Loucy (cell line): ENCODE results near the gene CACNA2D3.
"Not testable (repeated sequence)": the region's sequence is repeated elsewhere in the genome, so short reads cannot be mapped to it uniquely, and the experiment has no call there.

ENCODE experiments used
- EZH2phosphoT487 ChIP-seq: fragments of 200-600 bp; IDR thresholded peaks from 2 replicates; pipeline ENCODE4 v1.6.1; 2018; ENCODE audit warnings: antibody characterized with exemption, mild to moderate bottlenecking, moderate library complexity, borderline replicate concordance
- TF ChIP-seq, protein P1 (sequence below): fragments of 200-600 bp; sonication (generic); conservative IDR thresholded peaks from 2 replicates; pipeline ENCODE4 v1.5.1; 2014; ENCODE audit warnings: mild to moderate bottlenecking, antibody characterized with exemption, low read length

DNA sequence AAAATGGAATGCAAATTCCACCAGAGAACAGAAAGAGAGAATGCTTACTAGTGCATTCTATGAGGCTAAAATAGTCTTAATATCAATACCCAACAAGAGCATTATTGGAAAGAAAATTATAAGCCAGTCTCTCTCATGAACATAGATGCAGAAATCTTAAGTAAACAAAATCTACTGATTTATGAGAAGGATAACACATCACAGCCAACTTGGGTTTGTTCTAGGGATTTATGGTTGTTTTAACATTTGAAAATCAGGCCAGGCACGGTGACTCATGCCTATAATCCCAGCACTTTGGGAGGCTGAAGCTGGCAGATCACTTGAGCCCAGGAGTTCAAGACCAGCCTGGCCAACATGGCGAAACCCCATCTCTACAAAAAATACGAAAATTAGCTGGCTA is 989.6 kb downstream of the CACNA2D3 start:
- TF ChIP-seq, protein P1, sequence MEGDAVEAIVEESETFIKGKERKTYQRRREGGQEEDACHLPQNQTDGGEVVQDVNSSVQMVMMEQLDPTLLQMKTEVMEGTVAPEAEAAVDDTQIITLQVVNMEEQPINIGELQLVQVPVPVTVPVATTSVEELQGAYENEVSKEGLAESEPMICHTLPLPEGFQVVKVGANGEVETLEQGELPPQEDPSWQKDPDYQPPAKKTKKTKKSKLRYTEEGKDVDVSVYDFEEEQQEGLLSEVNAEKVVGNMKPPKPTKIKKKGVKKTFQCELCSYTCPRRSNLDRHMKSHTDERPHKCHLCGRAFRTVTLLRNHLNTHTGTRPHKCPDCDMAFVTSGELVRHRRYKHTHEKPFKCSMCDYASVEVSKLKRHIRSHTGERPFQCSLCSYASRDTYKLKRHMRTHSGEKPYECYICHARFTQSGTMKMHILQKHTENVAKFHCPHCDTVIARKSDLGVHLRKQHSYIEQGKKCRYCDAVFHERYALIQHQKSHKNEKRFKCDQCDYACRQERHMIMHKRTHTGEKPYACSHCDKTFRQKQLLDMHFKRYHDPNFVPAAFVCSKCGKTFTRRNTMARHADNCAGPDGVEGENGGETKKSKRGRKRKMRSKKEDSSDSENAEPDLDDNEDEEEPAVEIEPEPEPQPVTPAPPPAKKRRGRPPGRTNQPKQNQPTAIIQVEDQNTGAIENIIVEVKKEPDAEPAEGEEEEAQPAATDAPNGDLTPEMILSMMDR, result not testable (repeated sequence)
- not testable (repeated sequence) for TF ChIP-seq EZH2phosphoT487
